Coronary artery (tissue), 2 donors: ENCODE results near the gene KRTAP3-3.

Source experiments
- DNase-seq: peaks from one replicate; pipeline ENCODE4 v3.0.0-alpha.2; 2017; ENCODE audit warnings: low spot score
- H3K27ac ChIP-seq, 2 donors: fragments of 200-600 bp; sonication (generic); one replicate each; pipeline ENCODE4 v1.5.1; 2016 to 2019
- H3K4me3 ChIP-seq: fragments of 200-600 bp; sonication (generic); 2 replicates; pipeline ENCODE4 v1.5.1; 2016; ENCODE audit warnings: mild to moderate bottlenecking, moderate library complexity
- TF ChIP-seq, protein P1 (sequence below): fragments of 200-600 bp; sonication (generic); IDR thresholded peaks from one replicate; pipeline ENCODE4 v1.5.1; 2019; ENCODE audit warnings: antibody characterized with exemption

Gene KRTAP3-3

DNA sequence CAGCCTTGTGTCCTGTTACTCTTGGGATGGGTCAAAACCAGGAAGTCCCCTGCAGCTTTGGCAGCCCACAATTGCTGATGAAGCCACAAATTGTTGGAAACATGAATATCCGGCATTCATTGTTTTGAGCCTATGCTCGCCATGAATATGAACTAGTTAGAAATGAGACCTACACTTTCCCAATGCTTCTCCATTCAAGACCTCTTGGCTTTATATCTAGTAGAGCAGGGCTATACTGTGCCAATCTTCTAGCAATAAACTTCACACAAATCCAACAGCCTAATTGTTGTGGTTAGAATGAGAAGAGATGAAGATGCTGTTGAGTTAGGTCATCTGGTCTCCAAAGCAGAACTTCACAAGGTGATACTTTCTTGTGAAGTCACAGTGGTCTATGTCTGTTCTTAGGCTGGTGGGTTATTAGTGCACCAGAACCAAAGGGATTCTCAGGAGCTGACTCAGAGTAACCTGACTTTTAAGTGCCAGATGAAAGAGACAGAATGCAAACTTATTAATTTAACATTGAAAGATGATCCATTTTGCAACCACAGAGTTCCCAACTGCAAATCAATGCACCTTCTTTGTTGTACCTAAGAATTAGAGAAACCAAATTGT lies 42.8 kb downstream of the KRTAP3-3 start:
- no peak for DNase-seq
- H3K27ac ChIP-seq = no peak overlapping the region
- H3K4me3 ChIP-seq = no peak overlapping the region
- TF ChIP-seq, protein P1, sequence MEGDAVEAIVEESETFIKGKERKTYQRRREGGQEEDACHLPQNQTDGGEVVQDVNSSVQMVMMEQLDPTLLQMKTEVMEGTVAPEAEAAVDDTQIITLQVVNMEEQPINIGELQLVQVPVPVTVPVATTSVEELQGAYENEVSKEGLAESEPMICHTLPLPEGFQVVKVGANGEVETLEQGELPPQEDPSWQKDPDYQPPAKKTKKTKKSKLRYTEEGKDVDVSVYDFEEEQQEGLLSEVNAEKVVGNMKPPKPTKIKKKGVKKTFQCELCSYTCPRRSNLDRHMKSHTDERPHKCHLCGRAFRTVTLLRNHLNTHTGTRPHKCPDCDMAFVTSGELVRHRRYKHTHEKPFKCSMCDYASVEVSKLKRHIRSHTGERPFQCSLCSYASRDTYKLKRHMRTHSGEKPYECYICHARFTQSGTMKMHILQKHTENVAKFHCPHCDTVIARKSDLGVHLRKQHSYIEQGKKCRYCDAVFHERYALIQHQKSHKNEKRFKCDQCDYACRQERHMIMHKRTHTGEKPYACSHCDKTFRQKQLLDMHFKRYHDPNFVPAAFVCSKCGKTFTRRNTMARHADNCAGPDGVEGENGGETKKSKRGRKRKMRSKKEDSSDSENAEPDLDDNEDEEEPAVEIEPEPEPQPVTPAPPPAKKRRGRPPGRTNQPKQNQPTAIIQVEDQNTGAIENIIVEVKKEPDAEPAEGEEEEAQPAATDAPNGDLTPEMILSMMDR = no peak

DNA sequence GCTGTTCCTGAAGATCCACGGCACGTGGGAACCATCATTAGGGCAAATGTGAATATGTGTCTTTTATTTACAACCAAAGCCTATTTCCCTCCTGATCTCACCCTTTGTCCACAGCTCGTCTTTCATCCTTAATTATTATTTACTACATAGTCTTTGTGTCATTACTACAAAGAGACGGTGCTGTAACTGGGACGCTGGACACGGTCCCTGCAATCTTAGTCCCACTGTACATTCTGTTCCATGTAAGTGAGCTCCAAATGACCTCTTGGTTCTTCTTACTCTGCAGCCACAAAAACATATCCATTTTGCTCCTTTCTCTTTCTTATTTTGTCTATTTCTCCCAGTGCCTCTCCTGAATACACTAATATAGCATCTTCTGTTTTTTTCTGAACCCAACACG lies 43.8 kb downstream of the KRTAP3-3 start:
- TF ChIP-seq, protein P1 = no peak
- DNase-seq = no peak
- Histone ChIP-seq H3K27ac (no peak overlapping the region), H3K4me3 (no peak overlapping the region)

DNA sequence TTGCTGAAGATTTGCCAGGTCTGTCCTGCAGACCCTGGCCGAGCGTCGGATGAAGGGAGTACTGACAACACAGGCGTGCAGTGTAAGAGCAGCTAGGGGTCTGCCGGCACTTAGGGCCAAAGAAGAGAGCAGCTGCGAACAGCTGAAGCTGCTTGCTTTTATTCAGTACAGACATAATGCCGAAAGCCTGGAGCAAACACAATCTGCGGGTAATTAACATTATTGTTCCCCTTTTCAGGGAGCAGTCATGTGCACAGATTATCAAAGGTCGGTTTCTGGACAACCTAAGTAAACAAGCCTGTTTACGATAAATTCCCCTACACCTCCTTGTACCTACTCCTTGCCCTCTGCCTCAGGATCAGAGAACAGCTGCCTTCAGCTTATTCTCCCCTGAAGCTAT lies 44.5 kb downstream of the KRTAP3-3 start:
- Histone ChIP-seq H3K27ac (no peak overlapping the region), H3K4me3 (no peak overlapping the region)
- TF ChIP-seq, protein P1 = no peak
- DNase-seq = no peak

DNA sequence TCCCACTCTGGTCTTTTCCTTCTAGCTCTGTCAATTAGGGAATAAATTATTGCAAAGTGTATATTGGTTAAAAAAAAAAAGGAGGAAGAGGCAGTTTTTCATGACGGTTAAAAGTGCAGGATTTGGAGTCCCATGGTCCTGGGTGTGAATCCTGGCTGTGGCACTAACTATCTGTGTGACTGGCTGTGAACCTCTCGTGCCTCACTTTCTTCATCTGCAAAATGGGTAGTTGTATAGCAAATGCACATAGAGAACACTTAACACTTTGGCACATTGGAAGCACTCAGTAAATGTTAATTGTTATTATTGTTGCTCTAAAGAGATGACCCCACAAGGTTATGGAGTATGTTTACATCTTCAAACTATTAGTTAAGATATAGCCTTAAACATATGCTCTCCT lies 46.0 kb downstream of the KRTAP3-3 start:
- Histone ChIP-seq H3K27ac (no peak overlapping the region), H3K4me3 (no peak overlapping the region)
- TF ChIP-seq, protein P1 = no peak

DNA sequence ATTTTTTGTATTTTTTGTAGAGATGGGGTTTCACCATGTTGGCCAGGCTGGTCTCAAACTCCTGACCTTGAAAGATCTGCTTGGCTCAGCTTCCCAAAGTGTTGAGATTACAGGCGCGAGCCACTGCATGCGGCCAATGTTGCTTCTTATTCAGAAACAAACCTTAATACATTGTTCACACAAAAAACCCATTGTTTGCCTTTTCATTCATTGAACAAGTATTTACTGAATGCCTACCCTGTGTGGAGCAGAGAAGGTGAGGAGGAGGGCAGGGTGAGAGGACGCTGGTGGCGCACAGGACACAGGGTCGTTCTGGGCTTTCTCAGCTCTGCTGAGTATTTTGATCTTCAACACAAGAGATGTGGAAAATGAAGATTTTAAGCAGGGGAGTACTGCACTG lies 48.5 kb downstream of the KRTAP3-3 start:
- TF ChIP-seq, protein P1 = no peak
- Histone ChIP-seq H3K27ac (no peak overlapping the region), H3K4me3 (no peak overlapping the region)
- no peak for DNase-seq

More for the DNA sequence above, 46.0 kb downstream of the KRTAP3-3 start:
- DNase-seq = no peak

DNA sequence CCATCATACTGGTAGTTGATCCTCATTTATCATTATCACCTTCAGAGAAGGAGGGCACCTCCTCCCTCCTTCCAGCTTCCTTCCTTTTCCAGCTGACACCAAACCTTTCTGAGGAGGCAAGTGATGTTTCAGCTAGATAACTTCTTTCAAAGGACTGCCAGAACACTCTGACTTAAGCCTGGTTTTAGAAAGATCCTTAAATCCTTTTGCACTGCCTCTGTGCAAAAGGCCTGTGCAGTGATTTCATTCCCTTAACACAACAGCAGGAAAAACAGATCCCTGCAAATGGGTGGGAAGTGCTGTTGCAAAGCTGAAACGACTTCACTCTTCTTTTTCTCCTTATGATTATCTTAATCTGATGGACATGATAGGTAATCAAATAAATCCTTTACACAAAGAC lies 49.4 kb downstream of the KRTAP3-3 start:
- Histone ChIP-seq H3K27ac (no peak overlapping the region), H3K4me3 (no peak overlapping the region)
- no peak for DNase-seq
- TF ChIP-seq, protein P1 = no peak
